GM21390 (cell line): ENCODE data around the gene MCF2L2.

ENCODE experiments used
- ATAC-seq: cut with Tn5 transposase; IDR thresholded peaks from one replicate; pipeline ENCODE4 v1.9.1; 2021; ENCODE audit not compliant: unreplicated experiment

Gene MCF2L2

GRCh38 chr3:183272791-183273190 is 155.6 kb downstream of the MCF2L2 start:
- no peak for ATAC-seq

- no peak for ATAC-seq
Observed at GRCh38 chr3:183272142-183272541, 156.3 kb downstream of the MCF2L2 start.

GRCh38 chr3:183270344-183270743 is 158.1 kb downstream of the MCF2L2 start:
- ATAC-seq = no peak

- ATAC-seq = no peak
Observed at GRCh38 chr3:183269345-183269744, 159.1 kb downstream of the MCF2L2 start.

- ATAC-seq = no peak
Observed at GRCh38 chr3:183268366-183268765, 160.1 kb downstream of the MCF2L2 start.

GRCh38 chr3:183267140-183267539 is 161.3 kb downstream of the MCF2L2 start:
- no peak for ATAC-seq

- no peak for ATAC-seq
Observed at GRCh38 chr3:183266454-183266853, 162.0 kb downstream of the MCF2L2 start.

GRCh38 chr3:183265834-183266417 is 162.5 kb downstream of the MCF2L2 start:
- ATAC-seq = no peak

- no peak for ATAC-seq
Observed at GRCh38 chr3:183265157-183265642, 163.2 kb downstream of the MCF2L2 start.

GRCh38 chr3:183264268-183264667 is 164.2 kb downstream of the MCF2L2 start:
- no peak for ATAC-seq

GRCh38 chr3:183262875-183263378 is 165.5 kb downstream of the MCF2L2 start:
- ATAC-seq = no peak

GRCh38 chr3:183261151-183261724 is 167.2 kb downstream of the MCF2L2 start:
- no peak for ATAC-seq

GRCh38 chr3:183260167-183260904 is 168.1 kb downstream of the MCF2L2 start:
- ATAC-seq = no peak

- no peak for ATAC-seq
Observed at GRCh38 chr3:183259621-183260020, 168.8 kb downstream of the MCF2L2 start.

GRCh38 chr3:183259087-183259486 is 169.3 kb downstream of the MCF2L2 start:
- ATAC-seq = no peak

GRCh38 chr3:183255348-183255730 is 173.1 kb downstream of the MCF2L2 start:
- no peak for ATAC-seq

GRCh38 chr3:183254487-183255347 is 173.7 kb downstream of the MCF2L2 start:
- no peak for ATAC-seq

GRCh38 chr3:183253528-183254486 is 174.6 kb downstream of the MCF2L2 start:
- no peak for ATAC-seq

- ATAC-seq = no peak
Observed at GRCh38 chr3:183252973-183253527, 175.4 kb downstream of the MCF2L2 start, which contains the start of gene B3GNT5. TSS of gene B3GNT5 (plus strand) at chr3:183253253. CDS start at chr3:183269799, 16,546 bp downstream.
